Activated naive CD4-positive, alpha-beta T cell treated with anti-CD3 and anti-CD28 coated beads, Interleukin-2, amount 50 U/mL, for 16 hours (primary cell): Measurements from ENCODE around the gene PPP1R14C.
"Not testable (repeated sequence)": the region's sequence is repeated elsewhere in the genome, so short reads cannot be mapped to it uniquely, and the experiment has no call there.

Source experiments
- DNase-seq: peaks from one replicate; pipeline ENCODE4 v3.0.0-alpha.2; 2020

PPP1R14C gene

DNA sequence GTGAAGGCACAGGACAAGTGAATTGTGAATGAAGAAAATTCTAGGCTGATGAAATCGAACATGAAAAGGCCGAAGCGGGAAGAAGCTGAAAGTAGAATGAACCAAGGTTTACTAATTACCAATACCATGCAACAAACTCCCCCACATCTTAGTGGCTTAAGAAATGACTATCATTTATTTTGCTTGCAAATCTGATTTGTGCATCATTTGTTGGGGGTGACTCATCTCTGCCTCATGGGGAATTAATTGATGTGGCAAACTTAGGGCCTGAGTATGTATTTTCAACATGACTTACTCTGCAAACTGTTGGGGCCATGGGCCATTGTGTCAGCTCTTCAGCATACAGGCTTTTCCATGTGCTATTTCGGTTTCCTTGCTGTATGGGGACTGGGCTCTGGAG is 26.8 kb downstream of the PPP1R14C start:
- peak; percentile 25 for DNase-seq

- DNase-seq, result no peak
Measured at GRCh38 chr6:150172929-150173328, 30.1 kb downstream of the PPP1R14C start.

DNA sequence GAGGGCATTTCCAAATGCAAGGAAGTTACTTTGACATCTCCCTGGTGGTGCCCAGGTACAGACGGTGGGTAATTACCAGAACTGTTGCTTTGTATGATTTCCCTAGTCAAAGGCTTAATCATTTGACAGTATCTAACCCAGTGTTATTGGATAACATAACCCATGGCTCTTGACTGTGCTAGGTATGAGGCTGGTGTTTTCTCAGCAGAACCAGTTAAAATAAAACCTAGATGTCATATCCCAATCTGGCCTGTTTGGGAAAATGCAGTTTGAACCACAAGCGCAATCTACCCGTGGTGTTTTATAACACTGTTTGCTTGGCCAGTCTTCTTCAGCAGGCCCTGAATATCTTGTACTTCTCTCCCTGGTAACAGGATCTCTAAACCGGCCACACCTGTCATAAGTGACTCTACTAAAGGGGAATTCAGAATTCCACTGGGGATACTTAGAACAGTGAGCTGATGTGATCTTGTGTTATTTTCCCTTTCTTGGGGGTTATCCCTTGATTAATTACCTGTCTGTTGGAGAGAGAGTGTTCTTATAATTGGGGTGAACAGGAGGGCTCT is 32.8 kb downstream of the PPP1R14C start:
- no peak for DNase-seq

GRCh38 chr6:150176152-150176551 is 33.3 kb downstream of the PPP1R14C start:
- DNase-seq, result no peak

DNA sequence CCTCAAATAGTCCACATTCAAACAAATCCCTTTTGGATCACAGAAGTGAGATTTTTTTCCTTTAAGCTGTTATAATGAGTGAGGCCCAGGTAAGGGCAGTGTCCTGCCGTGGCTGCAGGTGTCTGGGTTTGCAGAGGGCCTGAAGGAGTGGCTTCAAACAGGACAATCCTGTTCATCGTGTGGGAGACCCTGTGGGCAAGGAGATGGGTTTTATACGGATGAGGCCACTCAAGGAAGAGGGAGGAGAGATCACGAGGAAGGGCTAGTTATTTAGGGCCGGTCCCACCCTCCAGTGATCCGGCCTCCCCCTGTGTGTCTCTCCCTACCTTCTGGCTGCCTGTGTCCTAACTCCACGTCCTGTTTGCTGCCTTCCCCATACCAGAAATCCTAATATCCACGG is 33.8 kb downstream of the PPP1R14C start:
- no peak for DNase-seq

- no peak for DNase-seq
Measured at GRCh38 chr6:150177259-150177951, 34.6 kb downstream of the PPP1R14C start.

GRCh38 chr6:150177952-150178520 is 35.2 kb downstream of the PPP1R14C start:
- no peak for DNase-seq

- DNase-seq, result no peak
Measured at GRCh38 chr6:150179030-150179429, 36.2 kb downstream of the PPP1R14C start.

DNA sequence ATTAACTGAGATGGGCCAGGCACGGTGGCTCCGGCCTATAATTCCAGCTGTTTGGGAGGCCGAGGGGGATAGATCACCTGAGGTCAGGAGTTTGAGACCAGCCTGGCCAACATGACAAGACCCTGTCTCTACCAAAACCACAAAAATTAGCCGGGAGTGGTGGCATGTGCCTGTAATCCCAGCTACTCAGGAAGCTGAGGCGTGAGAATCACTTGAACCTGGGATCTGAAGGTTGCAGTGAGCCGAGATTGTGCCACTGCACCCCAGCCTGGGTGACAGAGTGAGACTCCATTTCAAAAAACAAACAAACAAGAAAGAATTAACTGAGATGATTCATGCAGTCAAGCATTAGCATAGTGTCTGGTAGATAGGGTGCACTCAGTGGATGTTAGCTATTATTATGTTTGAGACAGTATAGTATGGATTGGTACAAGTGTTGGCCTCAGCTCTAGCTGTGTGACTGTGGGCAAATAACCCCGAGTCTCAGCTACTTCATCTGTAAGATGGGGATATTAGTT is 37.1 kb downstream of the PPP1R14C start:
- not testable (repeated sequence) for DNase-seq

DNA sequence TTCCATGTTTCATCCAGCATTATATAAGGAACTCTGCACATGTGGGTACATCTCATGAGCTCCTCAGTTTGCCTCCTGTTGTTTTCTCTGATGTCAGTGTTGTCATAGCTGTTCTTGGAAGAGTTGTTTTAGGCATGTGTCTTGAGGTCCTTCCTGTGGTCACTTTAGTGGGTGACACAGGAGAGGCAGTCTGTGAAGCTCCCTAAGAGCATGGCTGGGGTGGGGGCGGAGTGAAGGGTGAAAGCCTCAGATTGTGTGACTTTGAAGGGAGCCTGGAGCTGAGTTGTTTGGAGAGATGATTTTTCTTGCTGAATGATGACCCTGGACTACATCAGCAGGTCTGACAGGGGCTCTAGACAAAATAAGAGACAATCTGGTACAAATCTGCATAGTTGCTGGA is 37.7 kb downstream of the PPP1R14C start:
- no peak for DNase-seq

DNA sequence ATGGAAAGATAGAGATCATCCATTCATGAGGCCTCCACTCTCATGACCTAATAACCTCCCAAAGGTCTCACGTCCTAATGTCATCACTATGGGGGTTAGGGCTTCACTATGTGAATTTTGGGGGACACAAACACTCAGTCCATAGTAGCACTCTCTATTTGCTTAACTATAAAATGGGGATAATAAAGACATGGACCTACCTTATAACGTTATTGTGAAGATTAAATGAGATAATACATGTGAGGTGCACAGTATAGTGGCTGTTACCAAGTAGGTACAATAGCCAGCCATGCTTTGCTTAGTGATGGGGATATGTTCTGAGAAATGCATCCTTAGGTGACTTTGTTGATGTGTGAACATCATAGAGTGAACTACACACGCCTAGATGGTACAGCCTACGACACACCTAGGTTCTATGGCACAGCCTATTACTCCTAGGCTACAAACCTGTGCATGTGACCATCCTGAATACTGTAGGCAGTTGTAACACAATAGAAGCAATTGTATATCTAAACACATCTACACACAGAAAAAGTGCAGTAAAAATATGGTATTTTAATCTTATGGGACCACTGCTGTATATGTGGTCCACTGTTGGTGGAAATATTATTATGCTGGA is 39.7 kb downstream of the PPP1R14C start:
- no peak for DNase-seq

DNA sequence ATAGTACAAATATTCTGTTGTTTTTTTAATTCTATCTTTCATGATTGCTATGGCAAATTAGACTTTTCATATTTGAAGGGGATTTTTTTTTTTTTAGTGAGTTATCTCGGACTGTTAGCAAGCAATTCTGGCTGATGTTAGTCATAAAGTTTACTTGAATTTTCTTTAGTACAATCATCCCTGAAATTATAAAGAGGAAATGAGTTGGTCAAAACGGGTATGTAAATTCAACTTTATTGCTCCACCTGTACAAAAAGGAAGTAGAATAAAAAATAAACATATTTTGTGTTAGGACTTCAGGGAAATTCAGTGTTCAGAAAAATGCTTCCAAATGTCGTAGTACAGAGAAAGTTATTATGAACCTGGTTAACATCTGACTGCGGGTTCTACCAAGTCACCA is 40.3 kb downstream of the PPP1R14C start:
- no peak for DNase-seq

GRCh38 chr6:150183966-150184365 is 41.1 kb downstream of the PPP1R14C start:
- no peak for DNase-seq

GRCh38 chr6:150184850-150185731 is 42.2 kb downstream of the PPP1R14C start:
- DNase-seq, result no peak

GRCh38 chr6:150185732-150186117 is 42.9 kb downstream of the PPP1R14C start:
- no peak for DNase-seq

- DNase-seq, result no peak
Measured at GRCh38 chr6:150186129-150186898, 43.5 kb downstream of the PPP1R14C start.

DNA sequence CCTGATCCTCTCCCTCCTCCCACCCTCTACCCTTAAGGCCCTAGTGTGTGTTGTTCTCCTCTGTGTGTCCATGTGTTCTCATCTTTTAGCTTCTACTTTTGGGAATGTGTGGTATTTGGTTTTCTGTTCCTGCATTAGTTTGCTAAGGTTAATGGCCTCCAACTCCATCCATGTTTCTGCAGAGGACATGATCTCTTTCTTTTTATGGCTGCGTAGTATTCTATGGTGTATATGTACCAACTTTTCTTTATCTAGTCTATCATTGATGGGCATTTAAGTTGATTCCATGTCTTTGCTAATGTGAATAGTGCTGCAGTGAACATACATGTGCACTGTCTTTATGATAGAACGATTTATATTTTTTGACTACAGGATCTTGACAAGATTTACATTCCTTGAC is 44.6 kb downstream of the PPP1R14C start:
- not testable (repeated sequence) for DNase-seq

- DNase-seq, result no peak
Measured at GRCh38 chr6:150189122-150189521, 46.3 kb downstream of the PPP1R14C start.

DNA sequence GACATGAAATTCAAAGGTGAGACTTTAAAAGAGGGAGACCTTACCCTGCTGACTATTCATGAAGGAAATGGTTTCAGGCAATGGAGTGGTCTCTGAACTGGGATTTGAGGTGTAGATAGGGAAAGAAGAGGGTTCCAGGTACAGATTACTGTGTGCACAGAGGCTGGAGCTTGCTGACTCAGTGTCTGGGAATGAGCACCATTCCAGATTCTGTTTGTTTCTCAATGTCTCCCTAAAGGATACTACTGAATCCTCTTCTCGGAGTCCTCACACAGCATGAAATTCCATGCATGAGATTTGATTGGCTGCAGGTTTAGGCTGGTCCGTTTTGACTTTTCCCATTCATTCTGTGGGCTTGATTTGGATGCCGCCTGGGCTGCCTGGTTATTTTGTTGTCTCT is 49.0 kb downstream of the PPP1R14C start:
- no peak for DNase-seq

DNA sequence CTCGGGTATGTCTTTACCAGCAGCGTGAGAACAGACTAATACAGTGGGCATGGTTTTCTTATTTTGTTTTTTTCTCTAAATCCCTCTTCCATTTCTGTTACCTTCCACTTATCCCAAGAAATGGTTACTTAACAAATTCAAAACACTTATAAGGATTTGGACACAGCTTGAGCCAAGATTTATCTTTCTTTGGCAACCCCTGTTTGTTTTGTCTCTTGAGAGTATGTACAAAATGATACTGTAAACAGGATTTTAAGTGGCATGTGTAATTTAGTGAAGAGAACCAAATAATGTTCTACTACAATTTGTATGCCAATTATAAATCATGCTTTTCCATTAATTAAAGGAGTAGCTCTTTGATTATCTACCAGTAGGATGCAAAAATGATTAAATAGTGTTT is 51.4 kb downstream of the PPP1R14C start:
- DNase-seq, result no peak

DNA sequence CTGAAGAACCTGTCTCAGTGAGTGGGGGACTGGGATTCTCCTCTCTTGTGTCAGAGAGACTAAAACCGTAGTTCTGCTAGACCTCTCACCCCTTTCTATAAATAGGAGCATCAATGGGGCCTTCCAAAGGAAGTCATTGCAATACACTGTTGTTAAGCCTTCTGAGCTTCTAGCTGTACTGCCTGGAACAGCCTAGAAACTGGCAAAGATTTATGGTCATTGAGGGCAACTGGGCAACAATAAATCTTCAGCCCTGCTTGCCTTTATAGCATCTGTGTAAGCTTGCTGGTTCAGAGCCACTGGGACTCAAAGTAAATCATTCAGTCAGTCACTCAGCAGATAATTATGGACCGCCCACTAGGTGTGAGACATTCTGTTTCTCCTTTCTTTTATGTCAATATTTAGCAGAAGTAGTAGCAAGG is 53.2 kb downstream of the PPP1R14C start:
- no peak for DNase-seq
